HG03175 (cell line): ENCODE results near the gene MINDY4.
A peak's percentile ranks its signal among the peaks of the same experiment; 100 is the strongest.

Experiments
- ATAC-seq: cut with Tn5 transposase; IDR thresholded peaks from one replicate; pipeline ENCODE4 v1.9.1; 2021; ENCODE audit warnings: mild to moderate bottlenecking, moderate library complexity; ENCODE audit not compliant: unreplicated experiment

MINDY4 gene

GRCh38 chr7:30771880-30772425 is 736 bp downstream of the MINDY4 start:
- peak; percentile 36 for ATAC-seq

DNA sequence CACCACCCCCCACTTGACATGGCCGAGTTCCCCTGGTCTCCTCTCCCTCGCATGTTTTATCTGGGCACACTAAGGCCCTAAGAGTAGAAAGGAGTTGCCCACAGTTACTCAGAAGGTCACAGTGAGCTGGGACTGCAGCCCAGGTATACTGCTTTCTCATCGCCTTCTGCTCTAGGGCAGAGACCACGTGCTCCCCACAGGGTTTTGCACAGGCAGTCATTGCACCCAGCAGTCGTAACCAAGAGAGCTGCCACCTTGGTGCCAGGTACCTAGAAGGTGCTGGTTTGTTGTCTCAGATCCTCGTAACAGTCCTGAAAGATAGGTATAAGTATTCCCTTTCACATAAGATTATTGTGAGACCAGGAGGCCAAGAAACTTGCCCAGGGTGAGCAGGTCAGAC is 1.8 kb downstream of the MINDY4 start:
- ATAC-seq, result no peak

- ATAC-seq, result no peak
Observed at GRCh38 chr7:30775992-30776391, 4.8 kb downstream of the MINDY4 start.

- no peak for ATAC-seq
Observed at GRCh38 chr7:30776971-30777370, 5.8 kb downstream of the MINDY4 start.

DNA sequence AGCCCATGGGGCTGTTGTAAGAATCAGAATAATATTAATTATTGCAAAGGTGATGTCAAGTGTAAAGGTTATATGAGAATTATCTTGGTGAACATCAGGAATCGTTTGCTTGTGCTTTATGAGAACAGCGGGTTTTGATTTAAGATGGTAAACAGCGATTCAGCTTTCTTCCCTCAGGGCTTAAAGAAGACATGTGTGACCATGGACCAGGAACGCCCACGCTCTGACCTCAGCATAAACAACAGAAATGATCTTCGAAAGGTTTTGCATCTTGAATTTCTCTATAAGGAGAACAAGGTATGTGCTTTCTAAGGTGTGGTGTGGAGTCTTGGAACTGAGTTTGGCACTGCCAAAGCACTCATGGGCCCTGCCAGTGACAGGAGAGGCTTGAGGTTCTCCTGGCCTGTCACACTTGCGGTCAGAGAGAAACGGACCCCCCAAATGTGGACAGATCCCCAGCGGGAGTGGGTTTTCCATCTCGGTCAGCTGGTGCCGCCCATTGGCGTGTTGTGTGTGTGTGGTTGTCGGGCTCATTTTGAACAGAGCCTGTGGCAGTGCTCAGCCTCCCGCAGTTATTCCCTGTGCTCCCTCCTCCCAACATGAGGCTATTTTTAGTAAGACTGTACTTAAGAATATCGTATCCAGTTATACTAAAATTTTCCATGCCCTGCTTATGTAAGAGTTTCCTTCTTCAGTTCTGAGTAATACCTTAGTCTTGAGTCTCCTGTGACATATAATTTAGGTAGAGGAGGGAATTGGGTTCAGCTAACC is 7.2 kb downstream of the MINDY4 start:
- ATAC-seq, result no peak

- no peak for ATAC-seq
Observed at GRCh38 chr7:30779574-30779973, 8.4 kb downstream of the MINDY4 start.

DNA sequence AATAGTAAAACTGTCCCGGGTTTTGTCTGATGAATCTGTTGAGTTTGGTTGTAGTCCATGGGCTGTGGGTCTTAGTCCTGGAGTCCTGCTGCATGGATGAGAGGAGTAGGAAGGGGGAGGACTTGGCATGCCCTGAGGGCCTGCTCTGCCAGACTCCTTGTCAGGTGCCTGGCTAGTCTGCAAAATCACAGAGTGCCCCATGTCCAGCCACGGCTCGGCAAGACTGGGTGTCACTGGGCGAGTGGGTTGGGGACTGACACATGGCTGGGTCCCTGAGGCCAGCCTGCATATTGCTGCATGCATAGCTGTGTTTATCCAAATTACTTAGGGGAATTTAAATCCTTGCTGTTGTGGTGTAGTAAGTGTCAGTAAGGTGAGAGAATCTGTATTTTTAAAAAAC is 9.7 kb downstream of the MINDY4 start:
- no peak for ATAC-seq

DNA sequence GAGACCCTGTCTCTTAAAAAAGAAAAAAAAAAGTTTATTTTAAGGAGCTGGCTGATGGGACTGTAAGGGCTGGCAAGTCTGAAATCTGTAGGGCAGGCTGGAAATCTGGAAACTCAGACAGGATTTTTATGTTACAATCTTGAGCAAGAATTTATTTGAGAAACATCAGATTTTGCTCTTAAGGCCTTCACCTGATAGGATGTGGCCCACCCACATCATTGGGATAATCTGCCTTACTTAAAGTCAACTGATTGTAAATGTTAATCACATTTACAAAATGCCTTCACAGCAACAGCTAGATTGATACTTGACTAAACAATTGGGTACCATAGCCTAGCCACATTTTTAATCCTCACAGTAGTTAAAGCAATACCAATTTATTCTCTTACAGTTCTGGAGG is 11.5 kb downstream of the MINDY4 start:
- no peak for ATAC-seq

- ATAC-seq, result no peak
Observed at GRCh38 chr7:30785786-30786185, 14.6 kb downstream of the MINDY4 start.

DNA sequence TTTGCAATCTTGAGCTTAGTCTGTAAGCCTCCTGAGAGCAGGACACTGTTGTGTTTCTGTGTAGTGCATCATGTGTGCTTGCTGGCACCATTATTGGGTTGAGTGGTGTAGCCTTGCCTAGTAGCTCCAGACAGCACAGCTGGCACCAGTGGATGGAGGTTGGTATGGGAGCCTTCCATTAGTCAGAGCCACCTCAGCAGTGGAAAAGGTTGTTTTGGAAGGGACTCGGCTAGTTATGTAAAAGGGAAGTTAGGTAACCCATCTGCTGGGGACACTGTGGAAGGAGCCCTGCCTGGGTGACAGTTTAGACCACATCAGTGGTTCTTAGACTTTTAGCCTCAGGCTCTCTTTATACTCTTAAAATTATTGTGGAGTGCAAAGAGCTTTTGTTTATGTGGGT is 16.3 kb downstream of the MINDY4 start:
- ATAC-seq, result no peak

DNA sequence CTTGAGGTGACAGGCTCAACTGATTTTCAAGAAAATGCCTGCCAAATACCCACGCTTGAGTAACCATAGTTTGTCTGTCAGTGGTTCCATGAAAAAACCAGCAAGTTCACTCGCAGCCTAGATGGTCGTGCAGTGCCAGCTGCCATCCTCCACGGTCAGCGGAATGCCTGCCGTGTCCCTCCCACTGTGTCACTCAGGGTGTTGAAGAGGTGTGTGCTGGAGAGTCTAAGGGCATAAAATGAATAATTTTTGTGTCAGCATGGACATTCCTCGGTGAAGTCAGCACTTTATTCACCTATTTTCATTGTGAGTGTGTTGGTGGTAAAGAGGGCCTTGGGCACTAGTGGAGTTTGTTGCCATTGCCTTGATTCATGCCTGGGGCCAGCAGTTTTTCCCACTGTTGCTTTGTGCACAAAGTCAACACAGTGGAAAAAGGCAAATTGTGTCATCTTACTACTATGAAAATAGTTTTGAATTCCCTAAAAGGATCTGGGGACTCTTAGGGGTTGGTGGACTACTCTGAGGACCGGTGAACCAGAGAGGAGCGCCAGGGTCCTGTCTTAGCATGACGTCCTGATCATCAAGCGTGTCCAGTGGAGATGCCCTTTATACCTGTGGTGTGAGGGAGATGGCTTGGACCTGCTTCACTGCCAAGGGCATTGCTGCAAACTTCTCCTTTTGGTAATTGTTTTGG is 17.6 kb downstream of the MINDY4 start:
- ATAC-seq, result no peak

DNA sequence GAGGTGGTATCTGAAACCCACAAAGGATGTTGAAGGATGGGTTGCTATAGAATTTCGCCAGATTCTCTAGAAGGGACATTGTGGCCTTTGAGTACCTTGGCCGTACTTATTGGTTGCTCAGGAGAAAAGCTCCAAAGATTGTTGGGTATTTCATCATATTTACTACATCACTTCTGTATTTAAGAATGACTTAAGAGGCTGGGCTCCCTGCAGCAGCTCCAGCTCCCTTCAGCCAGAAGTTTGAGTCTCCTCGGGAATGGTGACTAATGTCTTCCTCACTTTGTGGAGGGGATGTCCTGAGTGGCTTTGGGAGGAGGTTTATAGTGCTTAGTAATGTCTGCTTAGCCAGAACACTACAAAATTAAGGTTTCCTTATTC is 18.1 kb downstream of the MINDY4 start:
- no peak for ATAC-seq

DNA sequence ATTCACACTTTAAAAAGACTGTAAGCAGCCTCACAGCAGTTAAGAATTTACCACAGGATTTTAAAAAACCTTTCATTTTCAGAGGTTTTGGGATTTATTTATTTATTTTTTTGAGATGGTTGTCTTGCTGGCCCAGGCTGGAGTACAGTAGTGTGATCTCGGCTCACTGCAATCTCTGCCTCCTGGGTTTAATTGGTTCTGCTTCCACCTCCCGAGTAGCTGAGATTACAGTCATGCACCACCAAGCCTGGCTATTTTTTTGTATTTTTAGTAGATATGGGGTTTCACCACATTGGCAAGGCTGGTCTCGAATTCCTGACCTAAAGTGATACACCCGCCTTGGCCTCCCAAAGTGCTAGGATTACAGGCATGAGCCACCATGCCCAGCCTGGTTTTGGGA is 19.1 kb downstream of the MINDY4 start:
- ATAC-seq, result no peak

GRCh38 chr7:30791114-30791513 is 19.9 kb downstream of the MINDY4 start:
- no peak for ATAC-seq

- no peak for ATAC-seq
Observed at GRCh38 chr7:30795161-30795948, 24.1 kb downstream of the MINDY4 start.

GRCh38 chr7:30796105-30796869 is 25.1 kb downstream of the MINDY4 start:
- ATAC-seq, result no peak

DNA sequence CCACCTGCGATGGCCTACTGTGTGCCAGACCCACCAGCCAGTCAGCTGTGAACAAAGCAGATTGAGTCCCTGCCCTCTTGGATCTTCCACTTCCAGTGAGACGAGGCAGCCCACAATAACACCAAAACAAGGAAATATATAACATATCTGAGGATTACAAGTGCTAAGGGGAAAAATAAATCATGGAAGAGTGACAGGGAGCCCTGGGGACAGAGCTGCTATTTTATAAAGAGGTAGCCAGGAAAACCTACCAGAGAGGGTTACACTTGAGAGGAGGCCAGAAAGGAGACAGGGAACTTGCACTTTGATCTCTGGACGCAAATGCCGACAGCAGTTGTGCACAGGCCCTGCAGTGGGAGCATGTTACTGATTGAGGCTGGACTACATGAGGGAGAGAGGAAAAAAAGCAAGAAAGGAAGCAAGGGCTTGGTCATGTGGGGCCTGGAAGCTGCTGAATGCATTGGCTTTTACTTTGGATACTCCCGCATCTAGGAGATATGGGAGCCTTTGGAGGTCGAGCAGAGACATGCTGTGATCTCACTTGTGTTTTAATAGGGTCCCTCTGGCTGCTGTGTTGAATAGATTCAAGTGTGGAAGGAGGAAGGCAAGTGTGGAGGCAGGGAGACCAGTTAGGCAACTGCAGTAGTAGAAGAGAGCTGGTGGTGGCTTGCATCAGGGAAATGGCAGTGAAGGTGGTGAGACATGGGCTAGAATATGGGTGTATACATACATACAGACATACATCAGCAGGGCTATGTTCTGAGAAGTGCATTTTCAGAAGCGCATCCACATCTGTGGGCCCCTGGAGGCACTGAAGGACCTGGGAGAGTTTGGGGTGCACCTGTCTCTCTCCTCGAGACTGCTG is 26.2 kb downstream of the MINDY4 start:
- no peak for ATAC-seq

- peak; percentile 82 for ATAC-seq
Observed at GRCh38 chr7:30799206-30799975, 28.2 kb downstream of the MINDY4 start.
